HG02763 (cell line): Measurements from ENCODE around the gene SCRN1.
"Not testable (repeated sequence)": the region's sequence is repeated elsewhere in the genome, so short reads cannot be mapped to it uniquely, and the experiment has no call there.

Source experiments
- ATAC-seq: cut with Tn5 transposase; IDR thresholded peaks from one replicate; pipeline ENCODE4 v1.9.1; 2021; ENCODE audit warnings: mild to moderate bottlenecking, moderate library complexity; ENCODE audit not compliant: unreplicated experiment

The SCRN1 gene

DNA sequence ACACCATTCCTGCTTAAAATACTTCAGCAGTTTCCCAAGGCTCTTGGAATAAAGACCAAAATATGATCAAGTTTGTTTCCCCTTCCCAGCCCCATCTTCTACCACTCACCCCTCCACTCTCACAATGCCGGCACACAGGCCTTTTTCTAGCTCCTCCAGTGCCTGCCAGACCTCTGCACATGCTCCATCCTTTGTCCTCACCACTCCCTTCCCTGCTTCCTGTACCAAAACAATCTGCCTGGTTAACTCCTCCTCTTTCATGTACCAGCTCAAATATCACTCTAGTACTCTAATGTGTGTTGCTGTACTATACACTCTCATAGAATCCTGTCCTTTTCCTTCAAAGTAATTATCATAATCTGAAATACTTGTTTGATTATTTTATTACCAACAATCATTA, 19.4 kb downstream of the SCRN1 start:
- no peak for ATAC-seq

DNA sequence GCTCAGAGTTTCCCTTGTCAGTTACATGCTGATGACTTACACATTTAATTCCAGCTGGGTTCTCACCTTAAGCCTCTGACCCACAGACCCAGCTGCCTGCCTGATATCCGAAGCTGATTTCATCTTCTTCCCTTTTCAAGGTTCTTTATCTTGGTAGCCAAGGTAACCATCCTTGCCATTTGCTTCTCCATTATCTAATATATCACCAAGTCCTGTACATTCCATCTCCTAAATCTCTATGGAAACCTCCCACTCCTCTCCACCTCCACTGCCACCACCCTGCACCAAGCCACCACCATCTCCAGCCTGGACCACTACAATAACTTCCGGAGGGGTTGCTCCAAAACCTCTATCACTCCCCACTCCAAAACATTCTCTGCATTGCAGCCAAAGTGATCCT, 19.9 kb downstream of the SCRN1 start:
- ATAC-seq, result no peak

DNA sequence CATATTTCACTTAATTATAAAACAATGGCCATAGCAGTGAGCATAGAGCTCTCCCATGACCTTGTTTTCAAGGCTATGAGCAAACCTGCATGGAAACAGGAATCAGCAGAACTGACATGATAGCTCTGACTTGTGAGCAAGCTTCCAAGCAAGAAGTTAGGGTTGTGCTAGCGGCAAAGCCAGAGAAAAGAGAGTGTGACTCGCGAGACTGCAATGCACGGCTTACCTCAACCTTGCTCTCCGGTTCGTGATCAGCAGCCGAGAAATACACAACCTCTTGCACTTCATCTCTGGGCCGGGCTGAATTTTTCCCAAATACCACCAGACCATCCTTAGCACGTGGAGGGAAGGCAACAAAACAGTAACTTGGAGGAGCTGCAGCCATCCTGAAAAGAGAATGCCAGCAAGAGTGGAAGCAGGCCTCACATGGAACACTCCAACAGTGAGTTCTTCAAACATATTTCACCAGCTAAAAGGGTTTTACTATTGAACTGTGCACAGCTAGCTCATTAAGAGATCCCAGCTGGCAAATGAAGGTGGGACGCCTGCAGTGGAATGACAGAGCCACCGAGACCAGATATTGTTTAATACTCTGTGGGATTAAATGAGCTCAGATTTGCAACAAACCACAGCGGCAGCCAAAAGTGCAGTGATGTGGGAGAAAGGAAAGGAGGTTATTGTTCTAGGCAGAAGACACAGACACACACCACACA, 20.8 kb downstream of the SCRN1 start:
- no peak for ATAC-seq

DNA sequence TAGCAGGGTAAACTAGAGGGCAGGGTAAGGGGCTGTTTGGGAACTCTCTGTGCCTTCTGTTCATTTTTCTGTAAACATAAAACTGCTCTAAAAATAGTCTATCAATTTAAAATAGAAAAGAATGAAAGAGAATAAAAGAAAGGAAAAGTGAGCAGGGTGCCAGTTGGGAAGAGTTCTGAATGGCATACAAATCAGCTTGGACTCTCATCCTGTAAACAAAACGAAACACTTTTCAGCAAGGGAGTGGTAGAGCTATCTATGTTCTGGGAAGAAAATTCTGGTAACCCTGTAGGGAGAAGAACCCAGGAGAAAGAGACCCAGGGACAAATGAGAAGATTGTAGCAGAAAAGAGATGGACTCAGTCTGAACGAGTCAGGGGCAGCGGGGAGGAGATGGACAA, 24.6 kb downstream of the SCRN1 start:
- ATAC-seq, result no peak

DNA sequence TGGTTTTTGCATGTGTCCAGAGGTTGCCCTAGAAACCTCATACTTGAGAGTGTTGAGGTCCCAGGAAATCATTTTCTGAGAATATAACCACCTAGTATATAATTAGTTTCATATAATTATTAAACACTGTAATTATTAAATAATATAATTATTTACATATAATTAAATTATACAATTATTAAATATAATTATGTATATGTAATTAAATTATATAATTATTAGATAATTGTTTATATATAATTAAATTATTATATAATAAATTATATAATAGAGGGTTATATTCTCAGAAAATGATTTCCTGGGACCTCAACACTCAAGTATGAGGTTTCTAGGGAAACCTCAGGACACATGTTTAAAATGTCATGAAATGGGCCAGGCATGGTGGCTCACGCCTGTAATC, 27.6 kb downstream of the SCRN1 start:
- ATAC-seq, result no peak

DNA sequence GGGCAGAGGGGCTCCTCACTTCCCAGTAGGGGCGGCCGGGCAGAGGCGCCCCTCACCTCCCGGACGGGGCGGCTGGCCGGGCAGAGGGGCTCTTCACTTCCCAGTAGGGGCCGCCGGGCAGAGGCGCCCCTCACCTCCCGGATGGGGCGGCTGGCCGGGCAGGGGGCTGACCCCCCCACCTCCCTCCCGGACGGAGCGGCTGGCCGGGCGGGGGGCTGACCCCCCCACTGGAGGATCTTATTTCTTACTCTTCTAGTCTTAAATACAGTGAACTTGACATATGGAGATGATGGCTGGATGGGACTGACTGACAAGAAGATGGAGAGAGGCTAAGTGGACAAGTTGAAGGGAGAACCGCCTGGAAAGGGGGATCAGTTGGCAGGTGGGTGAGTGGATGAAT, 28.0 kb downstream of the SCRN1 start:
- ATAC-seq, result not testable (repeated sequence)

DNA sequence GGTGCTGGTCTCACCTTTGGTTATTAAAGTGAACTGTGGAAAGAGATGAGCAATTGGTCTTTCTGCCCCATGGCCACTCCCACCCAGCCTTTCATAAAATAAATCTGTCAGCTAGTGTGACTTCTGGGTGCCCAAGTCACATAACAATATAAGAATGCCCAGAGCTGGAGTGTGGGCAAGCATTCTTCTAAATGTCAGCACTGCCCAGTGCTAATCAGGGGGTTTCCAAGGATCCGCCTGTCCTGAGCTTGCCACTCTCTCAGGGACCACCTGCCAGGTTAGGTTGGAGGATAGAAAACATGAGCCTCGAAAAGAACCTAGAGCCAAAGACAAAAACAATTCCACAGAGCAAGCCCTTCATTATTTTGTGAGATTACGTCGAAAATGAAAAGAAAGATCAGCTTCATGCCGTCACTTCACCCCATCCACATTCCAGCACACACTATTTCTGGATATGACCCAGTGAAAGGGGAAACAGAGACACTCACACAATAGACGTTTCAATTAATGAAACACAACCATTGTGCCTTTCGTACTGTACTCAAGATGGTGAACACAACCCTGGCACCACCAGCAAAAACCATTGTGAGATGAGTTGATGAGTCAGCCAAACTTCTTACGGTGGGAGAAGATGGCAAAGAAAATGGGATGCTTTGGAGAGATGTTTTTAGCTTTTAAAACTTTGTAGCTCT, 30.8 kb downstream of the SCRN1 start:
- ATAC-seq, result no peak

DNA sequence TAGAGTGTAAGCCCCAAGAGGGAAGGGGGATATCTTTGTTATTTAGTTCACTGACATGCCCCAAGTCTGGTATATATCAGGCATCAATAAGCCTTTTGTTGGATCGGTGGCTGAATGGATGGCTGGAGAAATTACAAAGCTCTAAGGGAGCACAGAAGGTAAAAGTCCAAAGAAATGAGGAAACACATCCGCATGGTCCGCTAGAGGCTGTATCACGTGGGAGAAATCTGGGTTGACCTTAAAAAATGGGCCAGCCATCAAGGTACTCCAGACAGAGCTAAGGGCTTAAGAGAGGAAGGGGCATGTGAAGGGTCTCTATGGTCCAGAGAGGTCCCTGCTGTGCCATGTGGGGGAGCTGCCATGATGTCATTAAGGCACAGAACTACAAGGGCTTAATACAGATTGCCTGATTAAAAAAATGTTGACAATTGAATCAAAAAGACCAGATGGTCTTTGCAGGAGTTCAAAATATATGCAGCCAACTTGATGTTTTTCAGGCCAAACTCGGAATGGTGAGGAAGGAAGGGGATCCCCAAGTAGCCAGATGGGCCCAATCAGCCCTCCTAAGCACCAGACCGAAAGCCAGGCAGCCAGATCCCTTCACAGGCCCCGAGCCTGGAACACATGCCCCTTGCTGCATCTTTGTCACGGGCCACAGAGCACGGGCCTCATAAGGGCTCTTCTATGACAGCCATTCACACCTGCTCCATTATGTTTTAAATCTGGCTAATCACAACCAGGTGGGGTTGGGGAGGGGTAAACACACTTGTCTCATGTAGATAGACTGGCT, 31.9 kb downstream of the SCRN1 start:
- ATAC-seq, result no peak

DNA sequence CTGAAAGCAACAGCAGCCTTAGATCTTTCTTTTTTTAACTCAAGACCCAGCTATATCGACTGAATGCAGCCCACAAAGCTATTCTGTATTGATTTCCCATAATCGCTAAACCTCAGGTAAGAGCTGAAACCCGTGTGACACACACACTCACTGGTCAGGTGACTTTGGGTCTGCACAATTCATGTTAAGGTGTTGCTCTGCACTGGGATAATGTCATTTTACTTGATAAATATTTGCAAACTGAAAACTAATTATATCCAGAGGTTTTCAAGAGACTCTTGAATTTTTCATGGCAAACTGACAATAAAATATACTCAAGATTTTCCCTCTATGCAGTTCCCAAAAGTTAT, 33.1 kb downstream of the SCRN1 start:
- no peak for ATAC-seq

DNA sequence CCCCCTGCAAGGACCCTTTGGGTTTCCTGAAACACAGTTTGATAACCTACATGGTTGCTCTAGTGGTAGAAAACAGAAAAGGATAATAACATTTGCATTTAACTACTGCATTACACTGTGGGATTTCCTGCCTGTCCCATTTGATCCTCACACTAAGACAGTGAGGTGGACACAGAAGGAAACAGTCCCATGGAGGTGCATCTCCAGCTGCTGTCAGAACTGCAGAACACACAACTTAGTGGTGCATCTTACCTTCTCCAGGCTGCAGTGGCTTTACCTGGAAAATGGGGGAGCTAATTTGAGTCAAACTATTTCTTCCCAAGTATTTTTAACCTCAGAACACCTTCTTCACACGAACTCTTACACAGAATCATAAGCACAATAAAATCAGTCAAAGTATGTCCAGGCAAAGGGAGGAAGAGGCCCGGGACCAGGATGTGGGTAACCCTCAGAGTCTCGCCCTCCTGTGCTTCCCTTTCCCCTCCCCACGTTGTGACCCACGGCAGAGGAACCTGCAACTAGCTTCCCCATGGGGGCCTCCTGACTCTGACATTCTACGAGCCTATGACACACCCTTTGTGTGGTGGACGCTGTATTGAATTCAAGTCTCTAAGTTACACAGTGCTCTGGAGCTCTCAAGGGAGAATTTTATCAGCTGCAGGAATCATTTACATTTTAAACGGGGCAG, 33.7 kb downstream of the SCRN1 start:
- ATAC-seq, result no peak

DNA sequence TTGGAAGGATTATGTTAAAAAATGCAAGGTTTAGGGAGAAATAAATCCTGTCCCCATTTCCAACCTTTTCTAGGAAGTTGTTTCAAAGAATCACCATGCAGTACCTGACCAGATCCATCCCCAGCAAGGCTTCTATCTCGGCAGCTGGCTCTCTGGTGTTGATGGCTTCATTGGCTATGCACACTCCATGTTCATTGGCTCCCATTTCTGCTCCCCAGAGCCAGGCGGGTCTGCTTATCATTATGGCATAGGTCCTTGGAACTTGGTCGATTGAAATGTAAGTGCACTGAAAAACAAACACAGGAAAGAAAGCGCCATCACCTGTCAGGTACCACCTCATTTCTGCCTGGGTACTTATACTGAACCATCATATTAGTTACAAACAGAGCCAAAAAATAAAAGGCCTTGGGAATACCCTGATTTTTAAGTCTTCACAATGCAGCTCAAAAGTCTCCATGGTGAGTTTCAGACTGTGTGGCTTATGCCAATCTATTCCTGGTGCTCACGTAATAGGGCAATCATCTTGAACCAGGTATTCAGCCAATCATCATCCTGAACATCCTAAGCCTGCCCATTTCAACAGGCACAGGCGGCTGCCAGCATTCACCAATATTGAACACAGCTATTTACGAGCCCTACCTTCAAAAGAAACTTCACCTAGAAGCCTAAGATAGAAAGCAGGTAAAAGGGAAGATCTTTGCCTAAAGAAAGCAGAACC, 34.4 kb downstream of the SCRN1 start:
- no peak for ATAC-seq

DNA sequence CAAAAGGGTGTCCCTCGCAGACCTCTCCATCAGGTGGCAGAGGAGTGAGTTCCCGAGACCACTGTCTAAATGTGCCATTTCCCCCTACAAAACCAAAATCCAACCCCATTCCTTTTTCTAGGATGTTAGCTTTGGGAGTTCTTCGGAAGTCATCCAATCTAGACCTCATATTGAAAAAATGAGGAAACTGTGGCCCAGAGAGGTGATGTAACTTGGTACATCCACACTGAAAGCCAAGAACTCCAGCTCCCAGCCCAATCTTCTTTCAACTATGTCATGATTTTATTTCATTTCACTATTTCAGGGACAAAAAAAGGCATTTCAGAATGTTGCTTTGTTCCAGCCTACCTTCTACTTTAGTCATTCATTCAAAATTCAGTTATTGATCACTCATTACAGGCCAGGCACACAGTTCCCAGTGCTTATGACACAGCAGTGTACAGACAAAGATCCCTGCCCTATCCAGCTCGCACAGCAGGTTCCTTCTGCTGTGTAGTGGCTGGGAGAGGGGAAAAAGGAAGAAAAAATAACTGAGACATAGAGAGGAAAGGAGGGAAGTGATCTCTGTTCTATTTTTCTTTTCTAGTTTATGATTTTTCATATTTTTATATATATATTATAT, 35.8 kb downstream of the SCRN1 start:
- ATAC-seq, result no peak

DNA sequence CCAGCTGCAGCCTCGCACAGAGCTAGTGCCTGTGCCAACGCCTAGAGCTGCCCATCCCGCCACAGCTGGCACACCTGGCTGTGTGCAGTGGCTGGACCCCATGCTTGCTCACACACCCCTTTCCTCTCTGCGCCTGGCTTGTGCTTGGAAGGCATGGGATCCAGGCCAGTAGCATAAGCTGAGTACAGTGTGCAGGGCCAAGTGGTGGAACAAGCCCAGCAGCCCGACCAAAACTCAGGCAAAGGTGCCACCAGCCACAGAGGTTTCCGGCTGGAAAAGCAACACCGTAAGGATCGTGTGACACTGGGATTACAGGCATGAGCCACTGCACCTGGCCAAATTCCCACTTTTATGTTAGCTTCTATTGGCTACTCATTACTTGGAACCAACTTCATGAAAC, 38.4 kb downstream of the SCRN1 start:
- no peak for ATAC-seq

DNA sequence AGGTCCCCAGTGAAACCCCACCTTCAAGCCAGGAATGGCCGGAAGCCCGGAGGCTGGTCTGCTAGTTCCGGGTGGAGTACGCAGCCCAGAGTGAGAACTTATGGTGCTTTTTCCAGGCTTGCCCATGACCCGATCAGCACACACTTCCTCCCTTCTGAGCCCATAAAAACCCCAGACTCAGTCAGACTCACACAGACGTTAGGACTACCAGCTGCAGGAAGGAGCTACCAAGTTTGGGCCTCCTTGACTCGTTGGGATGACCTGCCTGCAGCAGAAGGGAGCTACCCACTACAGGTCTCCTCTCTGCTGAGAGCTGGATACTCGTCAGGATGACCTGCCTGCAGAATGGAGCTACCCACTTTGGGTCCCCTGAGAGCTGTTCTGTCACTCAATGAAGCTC, 39.1 kb downstream of the SCRN1 start:
- no peak for ATAC-seq

DNA sequence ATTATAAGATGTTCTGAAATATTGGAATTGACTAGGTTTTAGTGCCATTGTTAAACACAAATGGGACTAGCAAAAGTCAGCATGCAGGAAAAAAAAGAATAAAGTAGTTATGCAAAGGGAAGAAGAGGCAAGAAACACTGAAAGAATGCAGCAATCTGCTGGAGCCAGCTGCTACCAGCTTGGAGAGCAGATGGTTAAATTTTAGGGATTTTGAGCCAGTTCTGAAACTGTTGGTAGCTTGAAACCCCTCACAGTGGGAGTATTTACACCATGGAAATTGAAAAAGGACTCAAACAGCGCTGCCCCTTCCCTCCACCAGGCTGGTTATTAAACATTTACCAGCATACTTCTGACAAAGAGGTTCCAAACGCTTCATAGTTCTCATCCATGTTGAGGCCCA, 41.0 kb downstream of the SCRN1 start:
- ATAC-seq, result no peak

DNA sequence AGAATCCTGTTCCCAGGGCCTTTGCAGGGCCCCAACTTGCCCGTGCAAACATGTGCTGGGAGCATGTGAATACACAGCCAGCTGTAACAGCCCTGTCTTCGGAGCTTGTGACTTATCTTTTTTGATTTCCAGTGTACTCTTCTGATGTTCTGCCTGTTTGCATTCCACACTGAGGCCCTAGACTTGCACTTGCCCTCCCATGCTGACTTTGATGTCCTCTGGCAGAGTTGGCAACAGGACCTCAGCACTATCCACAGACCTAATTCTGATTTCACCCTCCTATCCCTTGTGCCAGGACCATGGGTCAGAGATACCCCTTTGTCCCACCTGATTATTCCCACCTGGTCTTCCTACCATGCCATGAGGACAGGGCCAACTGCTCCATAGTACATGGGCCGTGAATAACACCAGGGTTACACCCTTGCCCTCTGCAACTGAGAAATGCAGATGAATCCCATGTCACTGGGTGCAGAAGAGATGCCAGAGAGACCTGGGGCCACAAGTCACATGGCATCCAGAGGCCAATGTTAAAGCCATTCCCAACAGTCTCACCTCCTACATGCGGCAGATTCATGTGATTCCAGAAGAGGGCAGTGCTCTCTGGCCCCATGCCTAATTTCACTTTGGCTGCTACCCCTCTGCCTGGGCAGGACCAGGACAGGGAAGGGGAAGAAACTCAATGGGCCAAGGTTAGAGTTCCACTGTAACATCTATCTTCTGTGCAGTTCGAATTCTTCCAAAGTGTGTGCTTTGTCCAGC, 43.0 kb downstream of the SCRN1 start:
- no peak for ATAC-seq

DNA sequence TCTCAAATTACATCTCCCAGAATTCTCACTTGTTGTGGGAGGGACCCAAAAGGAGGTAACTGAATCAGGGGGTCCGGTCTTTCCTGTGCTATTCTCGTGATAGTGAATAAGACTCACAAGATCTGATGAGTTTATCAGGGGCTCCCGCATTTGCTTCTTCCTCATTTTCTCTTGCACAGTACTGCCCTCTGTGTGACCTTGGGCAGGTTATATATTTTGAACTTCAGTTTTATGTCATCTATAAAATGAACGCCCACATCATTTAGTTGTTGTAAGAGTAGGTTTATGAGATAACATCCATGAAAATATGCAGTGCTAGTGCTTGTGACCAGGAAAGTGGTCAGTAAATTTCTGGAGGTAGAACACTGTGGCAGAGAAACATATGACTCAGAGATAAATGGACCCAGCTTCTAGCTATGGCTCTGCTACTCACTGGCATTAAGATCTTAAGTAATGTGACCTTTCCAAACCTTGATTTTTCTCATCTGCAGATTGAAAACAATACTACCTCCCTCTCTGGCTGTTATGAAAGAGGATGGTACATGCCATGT, 44.3 kb downstream of the SCRN1 start:
- ATAC-seq, result no peak

DNA sequence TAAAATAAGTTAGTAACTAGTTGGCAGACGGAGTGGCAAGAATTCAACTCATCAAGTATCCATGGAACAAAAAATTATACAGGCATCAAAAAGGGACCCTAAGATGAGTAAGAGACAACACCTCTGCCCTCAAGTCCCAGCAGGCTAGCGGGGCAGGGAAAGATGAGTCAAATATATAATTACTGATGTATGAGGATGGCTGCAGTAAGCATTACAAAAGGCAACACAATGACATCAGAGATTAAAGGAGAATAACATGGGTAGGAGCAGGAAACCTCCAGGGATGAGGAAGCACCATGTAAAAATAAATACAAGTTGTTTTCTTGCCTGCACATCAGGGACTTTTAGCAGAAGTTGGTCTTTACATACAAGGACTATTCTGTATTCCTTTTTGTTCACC, 49.4 kb downstream of the SCRN1 start:
- ATAC-seq, result no peak

DNA sequence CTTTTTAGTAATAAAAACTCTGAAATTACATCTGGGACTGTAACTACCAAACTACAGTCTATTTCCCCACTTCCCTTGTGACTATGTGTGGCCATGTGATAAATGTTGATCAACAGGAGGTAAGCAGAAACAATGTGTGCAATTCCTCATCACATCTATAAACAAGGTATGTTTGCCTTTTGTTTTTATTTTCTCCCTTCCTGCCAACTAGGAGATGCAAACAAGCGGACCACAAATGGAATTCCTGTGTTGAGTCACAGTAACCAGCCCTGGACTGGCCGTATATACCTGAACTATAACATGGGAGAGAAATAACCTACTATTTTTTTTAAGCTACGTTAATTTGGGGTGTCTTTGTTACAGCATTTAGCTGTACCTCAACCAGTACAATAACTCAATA, 52.5 kb downstream of the SCRN1 start:
- ATAC-seq, result no peak
